Activated CD8-positive, alpha-beta T cell treated with anti-CD3 and anti-CD28 coated beads for 36 hours (primary cell): ENCODE measurements around the gene FBN1. TPM values are rescaled to one million over a fixed set of nuclear protein-coding genes. Genes with fewer than 3 reads are reported as not detected.

Experiments used
- ATAC-seq: fragments of 200-7000 bp; cut with Tn5 transposase; one replicate; pipeline ENCODE4 v1.10.0; 2021; ENCODE audit warnings: mild to moderate bottlenecking, moderate library complexity
- CTCF ChIA-PET: fragments of 350-600 bp; sonication (Branson Sonifier 250); formaldehyde crosslinking; loops from one replicate; lab custom pipeline; 2021; ENCODE audit warnings: antibody characterized with exemption; lab: Charles Lee
- POLR2A ChIA-PET: fragments of 350-600 bp; sonication (Branson Sonifier 250); formaldehyde crosslinking; loops from one replicate; lab custom pipeline; 2021; ENCODE audit warnings: antibody characterized with exemption; lab: Charles Lee
- DNase-seq: peaks from one replicate; pipeline ENCODE4 v3.0.0-alpha.2; 2020
- H3K27ac Mint-ChIP-seq: one replicate; pipeline ENCODE4 v1.8.0; 2021; ENCODE audit warnings: mild to moderate bottlenecking, mixed read lengths
- H3K27me3 Mint-ChIP-seq: one replicate; pipeline ENCODE4 v1.8.0; 2021; ENCODE audit warnings: mixed read lengths
- H3K36me3 Mint-ChIP-seq: one replicate; pipeline ENCODE4 v1.8.0; 2021; ENCODE audit warnings: low read depth, mixed read lengths
- H3K4me1 Mint-ChIP-seq: one replicate; pipeline ENCODE4 v1.8.0; 2021; ENCODE audit warnings: low read depth, mixed read lengths
- H3K4me3 Mint-ChIP-seq: one replicate; pipeline ENCODE4 v1.8.0; 2021; ENCODE audit warnings: mild to moderate bottlenecking, moderate library complexity, mixed read lengths
- H3K9me3 Mint-ChIP-seq: one replicate; pipeline ENCODE4 v1.8.0; 2021; ENCODE audit warnings: mixed read lengths
- CTCF ChIP-seq: fragments of 200-600 bp; IDR thresholded peaks from one replicate; pipeline ENCODE4 v1.8.0; 2022; ENCODE audit warnings: antibody characterized with exemption, mild to moderate bottlenecking
- intact Hi-C: fragments of 100-400 bp; cut with micrococcal nuclease; formaldehyde crosslinking; loops from one replicate; pipeline ENCODE4 v1.10.0; 2022
- total RNA-seq, 2 experiments: library from RNA; stranded (reverse); gene quantifications; one replicate each; pipeline ENCODE4 v1.2.3, GENCODE V29; 2021

Gene FBN1
- total RNA-seq, 2 experiments from 2014 or later = 0.38 to 0.49 TPM

- no peaks in the 10 kb centered on the region for H3K9me3 Mint-ChIP-seq
Measured at GRCh38 chr15:48644827-48645557, 517 bp downstream of the FBN1 start.

GRCh38 chr15:48644467-48644826, 1.1 kb downstream of the FBN1 start:
- no peak for ATAC-seq
- intact Hi-C loops = no loop called here
- peak overlapping the region; percentile 27 for H3K4me3 Mint-ChIP-seq

More at GRCh38 chr15:48644827-48645557, 517 bp downstream of the FBN1 start:
- Mint-ChIP-seq H3K27ac (no peak overlapping the region), H3K4me3 (no peak overlapping the region), H3K27me3 (peaks cover 28% of the 10 kb centered on the region), H3K4me1 (peaks cover 4% of the 10 kb centered on the region), H3K36me3 (no peaks in the 10 kb centered on the region)
- POLR2A ChIA-PET = interaction anchor here (0.6 kb wide), 1 partner anchor 303 kb away, joined by 3 read pairs; no protein-coding TSS in a partner anchor
- ATAC-seq (peak; percentile 32), DNase-seq (peak; percentile 14)
- no peak for TF ChIP-seq CTCF
- CTCF ChIA-PET = no interaction called here
- intact Hi-C loops = no loop called here

GRCh38 chr15:48643776-48644466, 1.6 kb downstream of the FBN1 start:
- no peak for DNase-seq
- H3K27ac Mint-ChIP-seq = no peak overlapping the region
- no peak for ATAC-seq
- peaks cover 4% of the 10 kb centered on the region for H3K4me1 Mint-ChIP-seq
- H3K4me3 Mint-ChIP-seq = peak overlapping the region; percentile 27
- peaks cover 28% of the 10 kb centered on the region for H3K27me3 Mint-ChIP-seq
- POLR2A ChIA-PET = no interaction called here
- CTCF ChIA-PET = no interaction called here
- TF ChIP-seq CTCF = no peak
- H3K36me3 Mint-ChIP-seq = no peaks in the 10 kb centered on the region
- no peaks in the 10 kb centered on the region for H3K9me3 Mint-ChIP-seq
- intact Hi-C loops = no loop called here

More at GRCh38 chr15:48644467-48644826, 1.1 kb downstream of the FBN1 start:
- DNase-seq = no peak
- CTCF ChIA-PET = no interaction called here
- Mint-ChIP-seq H3K4me1 (peaks cover 4% of the 10 kb centered on the region), H3K27me3 (peaks cover 28% of the 10 kb centered on the region), H3K27ac (no peak overlapping the region), H3K9me3 (no peaks in the 10 kb centered on the region), H3K36me3 (no peaks in the 10 kb centered on the region)
- POLR2A ChIA-PET = no interaction called here
- no peak for TF ChIP-seq CTCF

- H3K27me3 Mint-ChIP-seq = peaks cover 28% of the 10 kb centered on the region
- CTCF ChIA-PET = no interaction called here
- DNase-seq = no peak
- no peak overlapping the region for H3K4me3 Mint-ChIP-seq
- no peak overlapping the region for H3K27ac Mint-ChIP-seq
- no peak for ATAC-seq
- POLR2A ChIA-PET = no interaction called here
- H3K4me1 Mint-ChIP-seq = peaks cover 4% of the 10 kb centered on the region
- TF ChIP-seq CTCF = no peak
- H3K9me3 Mint-ChIP-seq = no peaks in the 10 kb centered on the region
- H3K36me3 Mint-ChIP-seq = no peaks in the 10 kb centered on the region
- intact Hi-C loops = no loop called here
Measured at GRCh38 chr15:48643206-48643605, 2.3 kb downstream of the FBN1 start.

- DNase-seq (no peak), ATAC-seq (no peak)
- Mint-ChIP-seq H3K4me1 (peaks cover 4% of the 10 kb centered on the region), H3K27me3 (peaks cover 28% of the 10 kb centered on the region), H3K4me3 (no peak overlapping the region), H3K9me3 (no peaks in the 10 kb centered on the region), H3K36me3 (no peaks in the 10 kb centered on the region), H3K27ac (no peak overlapping the region)
- CTCF ChIA-PET = no interaction called here
- intact Hi-C loops = no loop called here
- TF ChIP-seq CTCF = no peak
- POLR2A ChIA-PET = no interaction called here
Measured at GRCh38 chr15:48642795-48643194, 2.7 kb downstream of the FBN1 start.
